Measurements from ENCODE around the gene PWWP2B.
"Not testable (repeated sequence)": the region's sequence is repeated elsewhere in the genome, so short reads cannot be mapped to it uniquely, and the experiment has no call there.

PWWP2B gene

GRCh38 chr10:132385721-132386418 is 11.1 kb upstream of the PWWP2B start:
- Histone ChIP-seq H3K9me3 (ENCODE audit: control insufficient read depth, low read length) (no peaks in the 10 kb centered on the region), H3K4me1 (ENCODE audit: control insufficient read depth, insufficient read depth, low read length) (peaks cover 18% of the 10 kb centered on the region), H3K27me3 (ENCODE audit: control insufficient read depth, insufficient read depth, low read length) (peaks cover 10% of the 10 kb centered on the region), H3K36me3 (ENCODE audit: control insufficient read depth, insufficient read depth, low read length) (no peaks in the 10 kb centered on the region), H3K4me3 (ENCODE audit: low read length) (no peak overlapping the region), H3K9ac (ENCODE audit: low read length) (no peak overlapping the region)

- peaks cover 10% of the 10 kb centered on the region for H3K27me3 ChIP-seq (ENCODE audit: control insufficient read depth, insufficient read depth, low read length)
- no peaks in the 10 kb centered on the region for H3K36me3 ChIP-seq (ENCODE audit: control insufficient read depth, insufficient read depth, low read length)
- peaks cover 18% of the 10 kb centered on the region for H3K4me1 ChIP-seq (ENCODE audit: control insufficient read depth, insufficient read depth, low read length)
- no peak overlapping the region for H3K4me3 ChIP-seq (ENCODE audit: low read length)
- no peaks in the 10 kb centered on the region for H3K9me3 ChIP-seq (ENCODE audit: control insufficient read depth, low read length)
- H3K9ac ChIP-seq (ENCODE audit: low read length) = no peak overlapping the region
Measured at GRCh38 chr10:132386419-132386831, 10.6 kb upstream of the PWWP2B start.

- peaks cover 18% of the 10 kb centered on the region for H3K4me1 ChIP-seq (ENCODE audit: control insufficient read depth, insufficient read depth, low read length)
Measured at GRCh38 chr10:132386896-132387295, 10.1 kb upstream of the PWWP2B start.

GRCh38 chr10:132387764-132388210 is 9.2 kb upstream of the PWWP2B start:
- Histone ChIP-seq H3K4me3 (ENCODE audit: low read length) (no peak overlapping the region), H3K36me3 (ENCODE audit: control insufficient read depth, insufficient read depth, low read length) (no peaks in the 10 kb centered on the region), H3K27me3 (ENCODE audit: control insufficient read depth, insufficient read depth, low read length) (peaks cover 10% of the 10 kb centered on the region), H3K4me1 (ENCODE audit: control insufficient read depth, insufficient read depth, low read length) (peaks cover 18% of the 10 kb centered on the region), H3K9ac (ENCODE audit: low read length) (peak overlapping the region; percentile 48), H3K9me3 (ENCODE audit: control insufficient read depth, low read length) (no peaks in the 10 kb centered on the region)

More at GRCh38 chr10:132386896-132387295, 10.1 kb upstream of the PWWP2B start:
- Histone ChIP-seq H3K27me3 (ENCODE audit: control insufficient read depth, insufficient read depth, low read length) (peaks cover 10% of the 10 kb centered on the region), H3K9ac (ENCODE audit: low read length) (peak overlapping the region; percentile 48)
- H3K36me3 ChIP-seq (ENCODE audit: control insufficient read depth, insufficient read depth, low read length); H3K9me3 ChIP-seq (ENCODE audit: control insufficient read depth, low read length); H3K4me3 ChIP-seq (ENCODE audit: low read length): not testable (repeated sequence)

GRCh38 chr10:132388891-132389432 is 8.0 kb upstream of the PWWP2B start:
- peak overlapping the region; percentile 22 for H3K9ac ChIP-seq (ENCODE audit: low read length)
- no peaks in the 10 kb centered on the region for H3K36me3 ChIP-seq (ENCODE audit: control insufficient read depth, insufficient read depth, low read length)
- H3K4me1 ChIP-seq (ENCODE audit: control insufficient read depth, insufficient read depth, low read length) = peaks cover 18% of the 10 kb centered on the region
- no peaks in the 10 kb centered on the region for H3K9me3 ChIP-seq (ENCODE audit: control insufficient read depth, low read length)
- peaks cover 10% of the 10 kb centered on the region for H3K27me3 ChIP-seq (ENCODE audit: control insufficient read depth, insufficient read depth, low read length)
- H3K4me3 ChIP-seq (ENCODE audit: low read length) = no peak overlapping the region

- Histone ChIP-seq H3K9ac (ENCODE audit: low read length) (peak overlapping the region; percentile 22), H3K36me3 (ENCODE audit: control insufficient read depth, insufficient read depth, low read length) (no peaks in the 10 kb centered on the region), H3K4me1 (ENCODE audit: control insufficient read depth, insufficient read depth, low read length) (peaks cover 18% of the 10 kb centered on the region), H3K27me3 (ENCODE audit: control insufficient read depth, insufficient read depth, low read length) (peaks cover 10% of the 10 kb centered on the region), H3K9me3 (ENCODE audit: control insufficient read depth, low read length) (no peaks in the 10 kb centered on the region), H3K4me3 (ENCODE audit: low read length) (no peak overlapping the region)
Measured at GRCh38 chr10:132389433-132390169, 7.4 kb upstream of the PWWP2B start.

GRCh38 chr10:132390170-132390920 is 6.7 kb upstream of the PWWP2B start:
- H3K4me1 ChIP-seq (ENCODE audit: control insufficient read depth, insufficient read depth, low read length) = peaks cover 20% of the 10 kb centered on the region
- H3K27me3 ChIP-seq (ENCODE audit: control insufficient read depth, insufficient read depth, low read length) = peaks cover 10% of the 10 kb centered on the region
- no peak overlapping the region for H3K4me3 ChIP-seq (ENCODE audit: low read length)
- no peaks in the 10 kb centered on the region for H3K9me3 ChIP-seq (ENCODE audit: control insufficient read depth, low read length)
- no peak overlapping the region for H3K9ac ChIP-seq (ENCODE audit: low read length)
- H3K36me3 ChIP-seq (ENCODE audit: control insufficient read depth, insufficient read depth, low read length) = no peaks in the 10 kb centered on the region

GRCh38 chr10:132390921-132391675 is 5.9 kb upstream of the PWWP2B start:
- Histone ChIP-seq H3K4me1 (ENCODE audit: control insufficient read depth, insufficient read depth, low read length) (peaks cover 27% of the 10 kb centered on the region), H3K9me3 (ENCODE audit: control insufficient read depth, low read length) (no peaks in the 10 kb centered on the region), H3K27me3 (ENCODE audit: control insufficient read depth, insufficient read depth, low read length) (peaks cover 10% of the 10 kb centered on the region), H3K36me3 (ENCODE audit: control insufficient read depth, insufficient read depth, low read length) (no peaks in the 10 kb centered on the region), H3K4me3 (ENCODE audit: low read length) (no peak overlapping the region), H3K9ac (ENCODE audit: low read length) (no peak overlapping the region)

GRCh38 chr10:132391676-132392020 is 5.4 kb upstream of the PWWP2B start:
- H3K9me3 ChIP-seq (ENCODE audit: control insufficient read depth, low read length) = no peaks in the 10 kb centered on the region
- no peak overlapping the region for H3K4me3 ChIP-seq (ENCODE audit: low read length)
- H3K27me3 ChIP-seq (ENCODE audit: control insufficient read depth, insufficient read depth, low read length) = peaks cover 10% of the 10 kb centered on the region
- H3K9ac ChIP-seq (ENCODE audit: low read length) = no peak overlapping the region
- H3K4me1 ChIP-seq (ENCODE audit: control insufficient read depth, insufficient read depth, low read length) = peaks cover 27% of the 10 kb centered on the region
- H3K36me3 ChIP-seq (ENCODE audit: control insufficient read depth, insufficient read depth, low read length) = no peaks in the 10 kb centered on the region

GRCh38 chr10:132392184-132392800 is 4.7 kb upstream of the PWWP2B start:
- H3K9ac ChIP-seq (ENCODE audit: low read length) = no peak overlapping the region
- peaks cover 26% of the 10 kb centered on the region for H3K4me1 ChIP-seq (ENCODE audit: control insufficient read depth, insufficient read depth, low read length)
- H3K27me3 ChIP-seq (ENCODE audit: control insufficient read depth, insufficient read depth, low read length) = peaks cover 10% of the 10 kb centered on the region
- H3K36me3 ChIP-seq (ENCODE audit: control insufficient read depth, insufficient read depth, low read length) = no peaks in the 10 kb centered on the region
- no peaks in the 10 kb centered on the region for H3K9me3 ChIP-seq (ENCODE audit: control insufficient read depth, low read length)
- no peak overlapping the region for H3K4me3 ChIP-seq (ENCODE audit: low read length)
